ENCODE measurements around the gene SLC66A2. TPM values are rescaled to one million over a fixed set of nuclear protein-coding genes. Genes with fewer than 3 reads are reported as not detected.
A peak's percentile ranks its signal among the peaks of the same experiment; 100 is the strongest.
"Not testable (repeated sequence)": the region's sequence is repeated elsewhere in the genome, so short reads cannot be mapped to it uniquely, and the experiment has no call there.

SLC66A2 gene
- total RNA-seq, 4 donors from 2014 or later, result 65.6 to 112 (median 75.3) TPM

DNA sequence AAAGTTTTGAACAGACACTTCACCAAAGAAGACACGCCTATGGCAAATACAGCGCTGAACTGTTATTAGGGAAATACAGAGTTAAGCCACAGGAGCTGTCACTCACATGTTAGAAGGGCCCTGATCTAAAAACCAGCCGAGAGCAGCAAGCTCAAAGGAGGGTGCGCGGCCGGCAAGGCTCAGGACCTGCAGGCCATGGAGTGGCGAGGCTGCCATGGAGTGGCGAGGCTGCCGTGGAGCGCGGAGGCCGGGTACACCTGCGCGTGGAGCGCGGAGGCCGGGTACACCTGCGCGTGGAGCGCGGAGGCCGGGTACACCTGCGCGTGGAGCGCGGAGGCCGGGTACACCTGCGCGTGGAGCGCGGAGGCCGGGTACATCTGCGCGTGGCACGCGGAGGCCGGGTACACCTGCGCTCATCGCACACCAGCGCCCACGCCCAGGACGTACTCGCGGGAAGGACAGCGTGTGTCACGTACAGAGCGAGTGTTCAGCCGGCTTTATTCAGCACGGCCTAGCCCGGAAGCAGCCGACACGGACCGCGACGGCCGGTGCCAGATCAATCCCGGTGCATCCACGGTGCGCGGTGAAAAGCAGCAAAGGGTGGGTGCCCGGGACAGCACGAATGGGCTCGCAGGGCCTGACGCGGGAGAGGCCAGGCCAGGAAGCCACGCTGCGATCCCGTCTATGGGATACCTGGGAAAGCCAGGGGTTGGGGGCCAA, 68.8 kb downstream of the SLC66A2 start:
- no peak for TF ChIP-seq POLR2A (IDR thresholded peaks at IDR 0.05)
- no peak overlapping the region for H3K4me3 ChIP-seq (ENCODE audit: low read depth, poor library complexity, severe bottlenecking)
- 94 to 97% methylated on average over 68 of the region's 68 CpGs for WGBS, 2 donors
- intact Hi-C loops (cut with DNase I; ENCODE audit: low total_unique reads), result no loop called here
- peak in 1 of 2 donors; percentile 78 for DNase-seq (ENCODE audit: low spot score in 2 of 2)

DNA sequence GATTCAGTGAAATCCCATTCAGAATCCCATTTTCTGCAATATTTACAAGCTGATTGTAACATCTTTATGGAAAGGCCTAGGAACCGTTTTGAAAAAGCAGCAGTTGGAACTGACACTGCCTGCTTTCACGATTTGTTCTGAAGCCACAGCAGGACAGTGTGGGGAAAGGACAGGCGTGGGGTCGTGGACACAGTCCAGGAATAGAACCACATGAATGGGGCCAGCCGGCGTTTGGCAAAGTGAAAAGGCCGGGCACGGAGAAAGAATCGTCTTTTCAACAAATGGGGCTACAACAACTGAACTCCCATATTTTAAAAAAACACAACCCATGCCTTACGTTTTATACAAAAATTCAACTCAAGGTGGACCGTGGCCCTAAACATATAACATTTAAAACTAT, 69.8 kb downstream of the SLC66A2 start:
- WGBS, 2 donors, result 86 to 88% methylated on average over 11 of the region's 11 CpGs

DNA sequence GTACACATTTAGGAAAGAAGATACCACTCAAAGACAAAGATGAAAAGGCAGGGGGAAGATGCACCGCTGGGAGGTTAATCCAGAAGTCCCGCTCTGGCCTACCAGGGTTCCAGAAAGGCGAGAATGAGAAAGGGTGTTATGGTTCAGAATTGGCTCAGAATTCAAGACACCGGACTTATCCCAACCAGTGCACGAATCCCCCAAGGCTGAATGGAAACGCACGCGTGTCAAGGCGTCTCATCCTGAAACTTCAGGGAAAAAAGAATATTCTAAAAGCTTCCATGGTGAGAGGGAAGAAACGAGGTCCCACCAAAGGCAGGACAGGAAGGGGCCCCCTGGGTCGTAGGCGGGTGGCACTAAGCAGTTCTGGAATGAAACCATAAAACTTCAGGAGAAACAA, 71.9 kb downstream of the SLC66A2 start:
- intact Hi-C loops (cut with DNase I; ENCODE audit: low total_unique reads), result no loop called here
- peak in 1 of 2 donors; percentile 50 for DNase-seq (ENCODE audit: low spot score in 2 of 2)
- no peak overlapping the region for H3K4me3 ChIP-seq (ENCODE audit: low read depth, poor library complexity, severe bottlenecking)
- TF ChIP-seq, protein P1, sequence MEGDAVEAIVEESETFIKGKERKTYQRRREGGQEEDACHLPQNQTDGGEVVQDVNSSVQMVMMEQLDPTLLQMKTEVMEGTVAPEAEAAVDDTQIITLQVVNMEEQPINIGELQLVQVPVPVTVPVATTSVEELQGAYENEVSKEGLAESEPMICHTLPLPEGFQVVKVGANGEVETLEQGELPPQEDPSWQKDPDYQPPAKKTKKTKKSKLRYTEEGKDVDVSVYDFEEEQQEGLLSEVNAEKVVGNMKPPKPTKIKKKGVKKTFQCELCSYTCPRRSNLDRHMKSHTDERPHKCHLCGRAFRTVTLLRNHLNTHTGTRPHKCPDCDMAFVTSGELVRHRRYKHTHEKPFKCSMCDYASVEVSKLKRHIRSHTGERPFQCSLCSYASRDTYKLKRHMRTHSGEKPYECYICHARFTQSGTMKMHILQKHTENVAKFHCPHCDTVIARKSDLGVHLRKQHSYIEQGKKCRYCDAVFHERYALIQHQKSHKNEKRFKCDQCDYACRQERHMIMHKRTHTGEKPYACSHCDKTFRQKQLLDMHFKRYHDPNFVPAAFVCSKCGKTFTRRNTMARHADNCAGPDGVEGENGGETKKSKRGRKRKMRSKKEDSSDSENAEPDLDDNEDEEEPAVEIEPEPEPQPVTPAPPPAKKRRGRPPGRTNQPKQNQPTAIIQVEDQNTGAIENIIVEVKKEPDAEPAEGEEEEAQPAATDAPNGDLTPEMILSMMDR (IDR thresholded peaks at IDR 0.05), result no peak
- TF ChIP-seq POLR2A (IDR thresholded peaks at IDR 0.05), result no peak
- WGBS, 2 donors, result 83 to 89% methylated on average over 12 of the region's 12 CpGs

More for the DNA sequence above, 69.8 kb downstream of the SLC66A2 start:
- DNase-seq (ENCODE audit: low spot score in 2 of 2), result peak in 1 of 2 donors; percentile 69
- H3K4me3 ChIP-seq (ENCODE audit: low read depth, poor library complexity, severe bottlenecking), result no peak overlapping the region
- TF ChIP-seq, protein P1 (IDR thresholded peaks at IDR 0.05), result no peak
- TF ChIP-seq POLR2A (IDR thresholded peaks at IDR 0.05), result no peak
- intact Hi-C loops (cut with DNase I; ENCODE audit: low total_unique reads), result no loop called here

DNA sequence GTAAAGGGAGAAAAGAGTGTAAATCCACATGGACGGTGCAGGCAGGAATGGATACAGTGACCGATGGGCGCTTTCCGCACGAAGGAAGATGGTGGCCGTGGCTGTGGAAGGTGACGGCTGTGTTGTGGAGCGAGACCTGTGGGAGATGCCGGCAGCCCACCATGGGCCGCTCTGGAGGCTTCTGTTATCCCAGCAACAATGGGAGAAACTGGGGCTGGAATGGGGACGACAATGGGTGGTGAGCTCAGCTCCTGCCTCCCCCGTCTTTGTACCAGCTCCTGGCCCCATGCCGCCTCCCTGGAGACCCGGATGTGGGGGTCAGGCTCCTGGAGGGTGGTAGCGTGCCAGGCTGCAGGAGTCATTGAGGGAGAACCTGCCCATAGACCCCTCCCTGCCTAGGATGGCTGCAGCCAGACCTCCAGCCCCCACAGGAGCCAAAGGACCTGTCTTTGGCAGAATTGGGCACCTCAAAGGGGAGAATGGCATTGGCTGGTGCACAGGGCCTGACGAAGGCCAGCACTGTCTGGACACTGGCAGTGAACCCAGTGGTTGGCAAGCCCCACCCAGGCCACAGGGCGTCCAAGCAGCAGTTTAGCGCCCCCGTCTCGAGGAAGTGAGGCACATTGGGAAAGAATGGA, 72.6 kb downstream of the SLC66A2 start:
- WGBS, 2 donors, result 87 to 88% methylated on average over 19 to 20 of the region's 20 CpGs
- H3K4me3 ChIP-seq (ENCODE audit: low read depth, poor library complexity, severe bottlenecking), result no peak overlapping the region
- intact Hi-C loops (cut with DNase I; ENCODE audit: low total_unique reads), result no loop called here
- TF ChIP-seq, protein P1 (IDR thresholded peaks at IDR 0.05), result no peak
- no peak for TF ChIP-seq POLR2A (IDR thresholded peaks at IDR 0.05)
- DNase-seq (ENCODE audit: low spot score in 2 of 2), result no peak

DNA sequence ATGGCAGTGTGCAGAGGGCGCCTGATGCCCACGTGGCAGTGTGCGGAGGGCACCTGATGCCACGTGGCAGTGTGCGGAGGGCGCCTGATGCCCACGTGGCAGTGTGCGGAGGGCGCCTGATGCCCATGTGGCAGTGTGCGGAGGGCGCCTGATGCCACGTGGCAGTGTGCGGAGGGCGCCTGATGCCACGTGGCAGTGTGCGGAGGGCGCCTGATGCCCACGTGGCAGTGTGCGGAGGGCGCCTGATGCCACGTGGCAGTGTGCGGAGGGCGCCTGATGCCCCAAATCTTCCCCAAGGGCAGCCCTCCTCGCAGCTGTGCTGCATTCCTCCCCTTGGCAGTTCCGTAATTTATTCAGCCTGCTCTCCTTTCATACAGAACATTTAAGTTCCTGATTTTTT, 73.2 kb downstream of the SLC66A2 start:
- DNase-seq (ENCODE audit: low spot score in 2 of 2); intact Hi-C loops (cut with DNase I; ENCODE audit: low total_unique reads): not testable (repeated sequence)
- 89 to 93% methylated on average over 18 to 25 of the region's 25 CpGs for WGBS, 2 donors

DNA sequence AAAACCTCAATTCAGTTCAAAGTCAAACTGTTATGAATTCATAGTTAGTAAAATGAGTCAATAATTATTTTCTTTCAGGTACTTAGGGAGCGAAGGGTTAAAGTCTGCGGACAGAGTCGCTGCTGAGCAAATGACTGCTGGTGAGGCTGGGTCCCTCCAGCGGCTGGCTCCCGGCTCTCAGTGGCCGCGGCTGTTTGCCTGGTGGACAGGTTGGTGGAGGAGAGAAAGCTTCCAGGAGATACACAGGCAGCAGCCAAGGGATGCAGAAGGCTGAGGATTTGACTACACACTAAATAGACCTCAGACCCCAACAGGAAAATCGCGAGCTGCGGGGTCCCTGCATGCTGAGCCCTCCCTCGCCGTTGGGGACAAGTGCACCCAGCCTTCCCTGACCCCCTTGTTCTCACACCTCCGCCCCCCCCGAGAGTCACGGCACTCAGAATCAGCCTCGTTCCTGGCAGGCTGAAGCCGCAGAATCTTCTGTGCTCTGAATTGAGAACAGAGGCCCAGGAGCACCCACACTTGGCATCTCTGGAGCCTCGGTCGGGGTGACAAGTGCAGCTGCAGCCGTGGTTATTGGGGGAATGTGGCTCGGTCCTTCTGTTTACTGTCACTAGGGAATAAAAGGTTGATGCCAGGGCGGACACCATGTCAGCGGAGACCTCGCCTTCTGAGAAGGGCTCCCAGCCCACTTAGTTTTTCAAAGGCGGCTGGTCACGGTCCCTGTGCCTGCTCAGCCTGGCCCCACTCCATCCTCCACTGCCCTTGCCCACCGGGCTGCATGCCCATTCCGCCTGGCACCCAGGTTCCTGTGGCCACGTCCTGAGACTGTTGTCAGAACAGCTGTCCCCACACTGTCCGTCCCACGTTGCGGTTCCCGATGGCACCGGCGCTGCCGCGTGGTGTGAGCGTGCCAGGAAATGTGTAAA, 74.0 kb downstream of the SLC66A2 start:
- TF ChIP-seq POLR2A (IDR thresholded peaks at IDR 0.05), result no peak
- TF ChIP-seq, protein P1 (IDR thresholded peaks at IDR 0.05), result no peak
- WGBS, 2 donors, result 57% methylated on average over 37 to 38 of the region's 38 CpGs
- intact Hi-C loops (cut with DNase I; ENCODE audit: low total_unique reads), result no loop called here
- DNase-seq (ENCODE audit: low spot score in 2 of 2), result peak in 1 of 2 donors; percentile 62
- no peak overlapping the region for H3K4me3 ChIP-seq (ENCODE audit: low read depth, poor library complexity, severe bottlenecking)

More for the DNA sequence above, 73.2 kb downstream of the SLC66A2 start:
- H3K4me3 ChIP-seq (ENCODE audit: low read depth, poor library complexity, severe bottlenecking), result not testable (repeated sequence)

Data from lower leg skin (tissue), 4 donors.